ENCODE measurements around the gene CMSS1. TPM values are rescaled to one million over a fixed set of nuclear protein-coding genes. Genes with fewer than 3 reads are reported as not detected.
"Not testable (repeated sequence)": the region's sequence is repeated elsewhere in the genome, so short reads cannot be mapped to it uniquely, and the experiment has no call there.

The CMSS1 gene
- total RNA-seq, 1 experiment from 2014 or later: 93.8 TPM

DNA sequence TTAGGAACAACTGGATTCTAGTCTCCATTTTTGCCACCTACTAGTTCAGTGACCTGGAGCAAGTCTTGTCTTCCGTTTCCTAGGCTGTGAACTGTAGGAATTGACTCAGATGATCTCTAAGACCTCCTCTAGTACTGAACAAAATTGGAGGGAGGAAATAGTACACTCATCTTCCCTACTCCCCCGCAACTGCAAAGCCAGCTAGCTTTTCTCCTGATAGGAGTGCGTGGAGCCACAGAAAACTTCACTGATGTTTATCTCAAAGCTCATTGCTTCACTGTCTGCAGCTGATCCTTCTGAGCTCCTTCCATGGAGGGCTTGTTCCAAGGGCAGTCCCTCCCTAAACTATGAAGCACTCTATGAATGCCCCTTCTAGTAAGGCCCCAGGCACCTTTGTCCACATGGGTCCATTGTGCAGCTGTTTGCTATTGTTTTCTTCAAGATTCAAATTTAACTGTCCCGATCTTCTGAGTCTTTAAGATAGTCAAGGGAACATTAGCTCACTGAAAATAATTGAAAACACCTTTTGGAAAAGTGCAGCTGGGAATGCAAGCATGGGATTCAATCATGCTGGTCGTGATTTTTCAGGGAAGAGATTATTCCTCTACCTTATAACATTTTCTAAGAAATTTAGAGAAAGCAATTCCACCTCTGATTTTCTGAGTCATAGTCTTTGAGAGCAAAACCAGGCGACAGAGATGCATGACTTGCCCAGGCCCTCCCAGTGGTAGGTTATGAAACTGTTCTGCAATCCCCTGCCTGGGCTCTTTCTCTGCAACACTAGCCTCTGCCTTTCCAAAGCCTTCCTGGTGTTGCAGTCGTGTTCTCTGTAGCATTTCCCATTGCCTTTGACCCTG lies 272.4 kb downstream of the CMSS1 start:
- H3K4me3 ChIP-seq: no peak overlapping the region
- no peaks in the 10 kb centered on the region for H3K27me3 ChIP-seq
- H3K4me1 ChIP-seq: no peaks in the 10 kb centered on the region
- H3K36me3 ChIP-seq: peaks cover 2% of the 10 kb centered on the region; the same call in 1 of the 2 replicates
- no peak overlapping the region for H3K27ac ChIP-seq
- DNase-seq: no peak
- H3K9me3 ChIP-seq (replicated peaks): no peaks in the 10 kb centered on the region

- H3K27ac ChIP-seq: no peak overlapping the region
- no peaks in the 10 kb centered on the region for H3K27me3 ChIP-seq
- DNase-seq: no peak
- H3K4me1 ChIP-seq: no peaks in the 10 kb centered on the region
- H3K9me3 ChIP-seq (replicated peaks): no peaks in the 10 kb centered on the region
- no peak overlapping the region for H3K4me3 ChIP-seq
- H3K36me3 ChIP-seq: peaks cover 2% of the 10 kb centered on the region; the same call in 1 of the 2 replicates
These were observed 273.0 kb downstream of the CMSS1 start for GRCh38 chr3:100090669-100091005.

GRCh38 chr3:100093831-100094230 lies 276.2 kb downstream of the CMSS1 start:
- DNase-seq: no peak
- H3K36me3 ChIP-seq: peaks cover 2% of the 10 kb centered on the region; the same call in 1 of the 2 replicates
- H3K9me3 ChIP-seq (replicated peaks): no peaks in the 10 kb centered on the region
- no peaks in the 10 kb centered on the region for H3K4me1 ChIP-seq
- no peak overlapping the region for H3K27ac ChIP-seq
- H3K4me3 ChIP-seq: no peak overlapping the region
- no peaks in the 10 kb centered on the region for H3K27me3 ChIP-seq

DNA sequence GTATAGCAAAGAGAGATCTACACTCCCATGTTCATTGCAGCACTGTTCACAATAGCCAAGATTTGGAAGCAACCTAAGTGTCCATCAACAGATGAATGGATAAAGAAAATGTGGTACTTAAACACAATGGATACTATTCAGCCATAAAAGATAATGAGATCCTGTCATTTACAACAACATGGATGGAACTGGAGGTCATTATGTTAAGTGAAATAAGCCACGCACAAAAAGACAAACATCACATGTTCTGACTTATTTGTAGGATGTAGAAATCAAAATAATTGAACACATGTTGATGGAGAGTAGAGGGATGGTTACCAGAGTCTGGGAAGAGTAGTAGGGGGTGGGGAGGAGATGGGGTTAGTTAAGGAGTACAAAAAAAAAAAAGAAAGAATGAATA lies 278.6 kb downstream of the CMSS1 start:
- H3K4me3 ChIP-seq; H3K27ac ChIP-seq; H3K4me1 ChIP-seq; H3K36me3 ChIP-seq; H3K9me3 ChIP-seq (replicated peaks); DNase-seq; H3K27me3 ChIP-seq: not testable (repeated sequence)

GRCh38 chr3:100096866-100097265 lies 279.2 kb downstream of the CMSS1 start:
- Histone ChIP-seq H3K27ac (no peak overlapping the region), H3K9me3 (replicated peaks) (peaks cover 5% of the 10 kb centered on the region; the same call in 1 of the 2 replicates), H3K27me3 (no peaks in the 10 kb centered on the region), H3K36me3 (peaks cover 2% of the 10 kb centered on the region; the same call in 1 of the 2 replicates), H3K4me1 (no peaks in the 10 kb centered on the region), H3K4me3 (no peak overlapping the region)
- no peak for DNase-seq

DNA sequence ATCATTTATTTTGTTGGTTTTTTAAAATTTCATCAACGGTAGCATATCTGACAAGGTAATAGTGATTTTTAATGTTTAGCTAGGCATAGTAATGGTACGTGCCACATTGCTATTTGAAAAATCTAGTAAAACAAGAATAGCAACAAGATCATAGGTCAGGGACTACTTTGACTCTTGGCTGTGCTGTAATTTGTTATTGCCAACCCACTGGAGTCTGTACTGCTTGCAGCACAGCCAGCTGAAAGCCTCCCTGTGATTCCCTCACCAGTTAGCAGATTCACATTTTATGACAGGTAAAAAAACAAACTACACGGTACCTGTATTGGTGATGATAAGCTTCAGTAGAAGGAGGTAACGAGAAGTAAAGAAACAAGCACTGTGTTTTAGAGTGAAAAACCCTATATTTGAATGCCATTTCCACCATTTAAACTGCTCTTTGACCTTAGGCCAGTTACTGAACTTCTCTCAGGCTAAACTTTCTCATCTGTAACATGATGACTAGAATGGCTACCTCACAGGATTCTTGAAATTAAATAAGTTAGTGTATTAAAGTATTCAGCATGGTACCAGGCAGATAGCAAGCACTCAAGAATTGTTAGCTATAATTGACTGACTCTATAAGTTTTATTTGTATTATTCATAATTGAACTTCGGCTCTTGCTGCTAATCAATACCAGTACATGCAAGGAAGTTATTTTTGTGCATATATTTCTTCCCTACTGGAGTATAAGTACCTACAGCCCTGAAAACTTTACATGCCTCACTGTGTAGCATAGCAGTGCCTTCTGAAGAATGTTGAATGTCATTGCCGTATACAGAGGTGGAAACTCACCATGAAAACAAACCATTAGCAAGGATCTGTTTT lies 280.5 kb downstream of the CMSS1 start:
- Histone ChIP-seq H3K4me3 (no peak overlapping the region), H3K4me1 (peaks cover 11% of the 10 kb centered on the region), H3K36me3 (peaks cover 2% of the 10 kb centered on the region; the same call in 1 of the 2 replicates), H3K9me3 (replicated peaks) (peaks cover 9% of the 10 kb centered on the region; the same call in 1 of the 2 replicates), H3K27ac (no peak overlapping the region), H3K27me3 (no peaks in the 10 kb centered on the region)
- DNase-seq: no peak

GRCh38 chr3:100098784-100099070 lies 281.1 kb downstream of the CMSS1 start:
- peaks cover 9% of the 10 kb centered on the region; the same call in 1 of the 2 replicates for H3K9me3 ChIP-seq (replicated peaks)
- H3K27me3 ChIP-seq: no peaks in the 10 kb centered on the region
- H3K36me3 ChIP-seq: peaks cover 2% of the 10 kb centered on the region; the same call in 1 of the 2 replicates
- DNase-seq: no peak
- H3K27ac ChIP-seq: no peak overlapping the region
- peaks cover 16% of the 10 kb centered on the region for H3K4me1 ChIP-seq
- no peak overlapping the region for H3K4me3 ChIP-seq

DNA sequence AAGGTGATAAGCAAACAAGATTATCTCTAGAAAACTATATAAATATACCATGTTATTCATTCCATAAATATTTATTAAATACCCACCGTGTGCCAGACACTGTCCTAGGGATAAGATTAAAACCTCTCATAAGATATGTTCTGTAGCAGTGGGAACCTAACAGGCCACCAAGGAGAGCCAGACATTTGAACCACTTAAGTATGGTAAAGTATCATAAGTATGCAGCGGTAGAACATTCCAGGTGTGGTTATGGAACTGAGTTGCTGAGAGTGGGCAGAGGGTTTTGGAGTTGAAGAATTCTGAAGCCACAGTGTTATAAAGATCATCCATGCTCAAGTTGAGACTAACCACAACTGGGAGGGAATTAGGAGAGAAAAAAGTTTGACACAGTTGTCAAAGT lies 282.0 kb downstream of the CMSS1 start:
- no peak for DNase-seq
- Histone ChIP-seq H3K4me3 (no peak overlapping the region), H3K4me1 (peaks cover 25% of the 10 kb centered on the region), H3K36me3 (no peaks in the 10 kb centered on the region), H3K27me3 (no peaks in the 10 kb centered on the region), H3K27ac (no peak overlapping the region), H3K9me3 (replicated peaks) (peaks cover 9% of the 10 kb centered on the region; the same call in 1 of the 2 replicates)

DNA sequence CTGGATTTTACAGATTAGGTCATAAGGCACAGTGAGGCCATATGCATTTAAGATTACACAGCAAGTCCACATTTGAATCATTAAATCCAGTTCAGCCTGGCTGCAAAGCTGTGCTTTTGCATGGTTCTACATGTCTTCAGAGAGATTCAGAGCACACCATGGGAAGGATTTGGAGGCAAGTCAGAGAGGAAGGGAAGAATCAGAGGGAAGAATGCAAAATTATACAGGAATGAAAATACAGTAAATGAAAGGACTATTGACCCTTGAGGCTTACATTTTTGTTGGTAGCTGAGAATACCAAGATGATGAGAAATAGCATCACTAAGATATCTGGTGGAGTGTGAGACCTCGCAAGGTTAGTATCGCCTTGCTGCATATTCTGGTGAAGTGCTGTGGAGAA lies 282.8 kb downstream of the CMSS1 start:
- Histone ChIP-seq H3K4me3 (no peak overlapping the region), H3K36me3 (no peaks in the 10 kb centered on the region), H3K9me3 (replicated peaks) (peaks cover 9% of the 10 kb centered on the region; the same call in 1 of the 2 replicates), H3K27me3 (no peaks in the 10 kb centered on the region), H3K4me1 (peaks cover 32% of the 10 kb centered on the region), H3K27ac (no peak overlapping the region)
- DNase-seq: no peak

GRCh38 chr3:100102757-100103156 lies 285.1 kb downstream of the CMSS1 start:
- Histone ChIP-seq H3K27ac (no peak overlapping the region), H3K9me3 (replicated peaks) (peaks cover 9% of the 10 kb centered on the region; the same call in 1 of the 2 replicates), H3K36me3 (no peaks in the 10 kb centered on the region; the same call in 1 of the 2 replicates), H3K27me3 (no peaks in the 10 kb centered on the region), H3K4me3 (no peak overlapping the region), H3K4me1 (peaks cover 50% of the 10 kb centered on the region)
- DNase-seq: no peak

DNA sequence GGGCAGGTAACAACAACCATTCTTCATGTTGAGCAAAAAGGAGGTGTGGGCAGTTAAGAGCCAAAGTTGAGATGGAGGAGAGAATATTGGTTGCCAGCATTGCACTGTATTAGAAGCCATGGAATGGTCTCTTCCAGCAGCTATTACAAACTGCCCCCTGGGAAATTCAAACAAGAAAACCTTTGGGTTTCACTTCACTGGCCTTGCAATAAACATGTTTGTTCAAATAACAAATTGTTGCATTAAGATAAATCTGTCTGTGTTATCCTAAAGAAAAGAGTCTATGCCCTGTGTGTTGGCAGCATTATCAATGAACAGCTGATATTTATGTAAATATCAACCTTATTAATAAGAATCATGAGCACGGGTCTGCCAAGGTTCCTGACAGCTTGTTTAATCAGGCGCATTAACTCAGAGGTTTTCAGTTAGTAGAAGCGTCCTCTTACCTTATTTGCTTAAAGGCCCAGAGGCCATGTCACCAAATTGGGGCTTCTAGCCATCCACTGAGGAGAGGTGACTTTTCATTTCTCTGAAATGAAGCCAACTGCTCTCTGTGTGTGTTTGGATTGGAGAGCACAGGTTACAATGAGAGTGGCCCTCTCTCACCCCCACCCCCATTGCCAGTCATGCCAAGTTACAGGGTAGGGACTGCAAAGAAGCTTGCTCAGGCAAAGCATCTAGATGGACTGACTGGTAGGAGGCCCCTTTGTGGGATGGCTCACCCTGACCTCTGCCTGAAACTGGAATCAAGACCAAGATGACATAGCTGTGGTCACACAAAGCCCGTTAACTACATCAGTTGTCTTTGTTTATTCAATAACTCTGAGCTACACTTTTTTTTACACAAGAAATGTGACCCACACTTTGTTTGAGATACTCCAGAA lies 286.1 kb downstream of the CMSS1 start:
- peak; percentile 73 to 77 for DNase-seq

GRCh38 chr3:100104442-100104798 lies 286.8 kb downstream of the CMSS1 start:
- peak overlapping the region; percentile 23; the same call in 1 of the 2 replicates for H3K27ac ChIP-seq
- no peak overlapping the region for H3K4me3 ChIP-seq
- no peaks in the 10 kb centered on the region for H3K27me3 ChIP-seq
- peaks cover 50% of the 10 kb centered on the region for H3K4me1 ChIP-seq
- no peak for DNase-seq
- H3K36me3 ChIP-seq: no peaks in the 10 kb centered on the region; the same call in 1 of the 2 replicates
- H3K9me3 ChIP-seq (replicated peaks): peaks cover 9% of the 10 kb centered on the region; the same call in 1 of the 2 replicates

More for the DNA sequence above, 286.1 kb downstream of the CMSS1 start:
- Histone ChIP-seq H3K36me3 (no peaks in the 10 kb centered on the region; the same call in 1 of the 2 replicates), H3K4me1 (peaks cover 50% of the 10 kb centered on the region), H3K4me3 (no peak overlapping the region), H3K27me3 (no peaks in the 10 kb centered on the region), H3K9me3 (replicated peaks) (peaks cover 9% of the 10 kb centered on the region; the same call in 1 of the 2 replicates), H3K27ac (peak overlapping the region; percentile 23; the same call in 1 of the 2 replicates)

DNA sequence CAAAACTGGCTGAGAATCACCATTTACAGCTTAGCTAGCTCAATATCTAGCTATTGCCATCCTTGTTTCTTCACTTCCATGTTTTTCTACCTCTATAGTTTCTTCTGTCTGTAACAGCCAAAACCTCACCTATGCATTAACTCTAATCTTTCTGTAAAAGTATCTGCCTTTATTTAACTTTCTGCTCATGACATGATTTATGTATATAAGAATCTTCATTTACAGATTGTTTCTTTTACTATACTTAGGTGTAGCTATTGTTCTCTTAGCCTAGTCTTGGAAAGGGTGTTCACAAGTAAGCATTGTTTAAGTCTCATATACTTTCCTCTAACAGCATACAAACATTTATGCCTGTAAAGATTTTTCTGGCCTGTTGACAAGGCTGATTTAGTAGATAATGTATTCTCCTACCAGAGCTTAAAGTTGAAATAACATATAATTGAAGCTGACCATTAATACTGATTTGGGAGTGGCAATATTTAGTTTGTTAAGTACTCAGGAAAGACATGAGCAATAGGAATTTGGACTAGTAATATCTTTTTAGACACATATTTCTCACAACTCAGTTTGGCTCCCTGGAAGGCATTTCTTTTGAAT lies 287.3 kb downstream of the CMSS1 start:
- DNase-seq: no peak
- H3K27ac ChIP-seq: no peak overlapping the region
- H3K4me1 ChIP-seq: peaks cover 50% of the 10 kb centered on the region
- peaks cover 9% of the 10 kb centered on the region; the same call in 1 of the 2 replicates for H3K9me3 ChIP-seq (replicated peaks)
- no peaks in the 10 kb centered on the region; the same call in 1 of the 2 replicates for H3K36me3 ChIP-seq
- no peak overlapping the region for H3K4me3 ChIP-seq
- H3K27me3 ChIP-seq: no peaks in the 10 kb centered on the region

DNA sequence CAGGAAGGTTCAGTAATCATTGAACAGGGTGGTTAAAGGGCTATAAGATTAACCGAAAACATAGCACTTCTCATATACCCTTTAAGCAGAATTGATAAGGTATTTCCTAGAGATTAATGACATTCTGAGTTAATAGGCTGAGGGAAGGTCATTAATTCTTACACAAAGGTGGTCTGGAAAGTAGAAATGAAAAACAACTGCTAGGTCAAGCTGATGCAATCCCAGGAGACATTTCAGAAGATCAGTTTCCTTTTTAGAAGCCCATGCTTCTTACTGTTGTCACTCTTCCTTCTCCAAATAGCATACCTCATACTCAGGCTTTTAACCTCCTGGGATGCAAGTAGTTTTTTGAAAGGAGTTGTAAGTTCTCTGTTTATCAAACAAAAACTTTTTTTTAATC lies 287.8 kb downstream of the CMSS1 start:
- H3K9me3 ChIP-seq (replicated peaks): peaks cover 9% of the 10 kb centered on the region; the same call in 1 of the 2 replicates
- H3K27ac ChIP-seq: no peak overlapping the region
- DNase-seq: no peak
- H3K27me3 ChIP-seq: no peaks in the 10 kb centered on the region
- H3K4me3 ChIP-seq: no peak overlapping the region
- peaks cover 50% of the 10 kb centered on the region for H3K4me1 ChIP-seq
- H3K36me3 ChIP-seq: no peaks in the 10 kb centered on the region; the same call in 1 of the 2 replicates
